ENCODE results near the gene SLC27A5. TPM values are rescaled to one million over a fixed set of nuclear protein-coding genes. Genes with fewer than 3 reads are reported as not detected.
"Not testable (repeated sequence)": the region's sequence is repeated elsewhere in the genome, so short reads cannot be mapped to it uniquely, and the experiment has no call there.

Gene SLC27A5
- total RNA-seq, 1 experiment from 2014 or later, result 0.55 TPM

GRCh38 chr19:58469241-58470013, 42.4 kb downstream of the SLC27A5 start:
- H3K4me3 ChIP-seq, result no peak overlapping the region
- H3K4me1 ChIP-seq (replicated peaks), result peaks cover 18% of the 10 kb centered on the region
- peaks cover 45% of the 10 kb centered on the region for H3K36me3 ChIP-seq
- no peak for DNase-seq (ENCODE audit: low read depth in 1 of 2, low spot score in 2 of 2)
- no peaks in the 10 kb centered on the region for H3K27me3 ChIP-seq (replicated peaks)
- no peak overlapping the region for H3K27ac ChIP-seq
- no peaks in the 10 kb centered on the region for H3K9me3 ChIP-seq (replicated peaks)

DNA sequence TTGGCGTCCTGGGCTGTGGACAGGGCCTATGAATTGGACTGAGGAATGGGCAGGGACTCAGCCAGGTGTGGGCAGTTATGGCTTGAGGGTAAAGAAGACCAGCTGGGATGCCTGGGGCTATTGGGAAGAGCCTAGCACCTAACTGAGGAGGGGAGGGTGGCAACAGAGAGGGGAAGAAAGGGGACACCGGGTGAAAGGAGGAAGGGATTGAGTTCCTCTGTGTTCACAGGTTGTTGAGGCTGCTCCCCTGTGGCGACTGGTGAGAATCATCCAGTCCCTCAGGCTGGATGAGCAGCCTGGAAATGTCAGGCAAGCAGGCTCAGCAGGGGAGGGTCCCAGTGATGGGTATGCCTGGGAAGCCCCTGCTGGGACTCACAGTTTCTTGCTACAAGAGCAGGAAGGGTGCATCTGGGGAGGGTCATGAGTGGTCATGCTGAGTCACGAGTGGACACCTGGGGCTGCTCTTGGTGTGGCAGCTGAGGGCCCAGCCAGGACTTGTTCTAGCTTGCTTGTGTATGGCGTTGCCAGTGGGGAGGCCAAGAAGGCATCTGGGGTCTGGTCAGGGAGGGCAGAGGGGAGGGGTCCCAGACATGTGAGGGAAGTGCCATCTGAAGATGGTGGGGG, 43.5 kb downstream of the SLC27A5 start:
- H3K4me1 ChIP-seq (replicated peaks), result peaks cover 12% of the 10 kb centered on the region
- no peak for DNase-seq (ENCODE audit: low read depth in 1 of 2, low spot score in 2 of 2)
- H3K4me3 ChIP-seq, result 0 out of 2 replicates have a peak overlapping the region, but pooled peaks have one; percentile 8

GRCh38 chr19:58466760-58467589, 44.8 kb downstream of the SLC27A5 start, which contains the start of gene ZNF324:
TSS of gene ZNF324 (plus strand) at chr19:58467080. CDS start at chr19:58469186, 2,106 bp downstream.
- no peaks in the 10 kb centered on the region for H3K9me3 ChIP-seq (replicated peaks)
- DNase-seq (ENCODE audit: low read depth in 1 of 2, low spot score in 2 of 2), result peak; percentile 92 to 97
- no peaks in the 10 kb centered on the region for H3K27me3 ChIP-seq (replicated peaks)
- H3K4me1 ChIP-seq (replicated peaks), result peaks cover 12% of the 10 kb centered on the region
- H3K27ac ChIP-seq, result peak within 1 kb of the TSS; percentile 38
- peak within 1 kb of the TSS; percentile 70 for H3K4me3 ChIP-seq
- peaks cover 26% of the 10 kb centered on the region for H3K36me3 ChIP-seq

More for the DNA sequence above, 43.5 kb downstream of the SLC27A5 start:
- H3K27ac ChIP-seq, result no peak overlapping the region
- no peaks in the 10 kb centered on the region for H3K9me3 ChIP-seq (replicated peaks)
- peaks cover 37% of the 10 kb centered on the region for H3K36me3 ChIP-seq
- H3K27me3 ChIP-seq (replicated peaks), result no peaks in the 10 kb centered on the region

DNA sequence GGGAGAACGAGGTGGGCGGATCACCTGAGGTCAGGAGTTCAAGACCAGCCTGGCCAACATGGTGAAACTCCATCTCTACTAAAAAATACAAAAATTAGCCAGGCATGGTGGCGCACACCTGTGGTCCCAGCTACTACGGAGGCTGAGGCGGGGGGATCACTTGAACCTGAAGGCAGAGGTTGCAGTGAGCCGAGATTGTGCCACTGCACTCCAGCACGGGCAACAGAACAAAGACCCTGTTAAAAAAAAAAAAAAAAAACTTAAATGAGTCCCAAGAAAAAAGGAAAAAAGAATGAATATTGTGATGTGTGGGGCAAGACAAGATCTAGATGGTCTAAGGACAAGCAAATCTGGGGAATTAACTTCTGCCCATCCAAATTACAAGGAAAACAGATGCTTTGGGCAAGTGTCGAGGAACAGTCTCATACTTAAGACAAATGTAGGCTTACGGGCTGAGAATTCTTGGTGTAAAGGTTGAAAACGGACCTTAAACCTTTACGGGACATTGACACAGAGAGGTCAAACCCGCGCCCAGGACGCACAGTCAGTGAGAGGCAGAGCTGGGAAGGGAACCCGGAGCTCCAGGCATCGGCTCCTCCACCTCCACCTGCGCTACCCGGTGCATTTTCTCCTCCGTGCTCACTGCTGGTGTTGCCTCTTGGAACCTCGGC, 45.6 kb downstream of the SLC27A5 start:
- no peak overlapping the region for H3K27ac ChIP-seq
- H3K27me3 ChIP-seq (replicated peaks), result no peaks in the 10 kb centered on the region
- H3K36me3 ChIP-seq, result peaks cover 22% of the 10 kb centered on the region
- H3K9me3 ChIP-seq (replicated peaks), result no peaks in the 10 kb centered on the region
- peaks cover 12% of the 10 kb centered on the region for H3K4me1 ChIP-seq (replicated peaks)
- DNase-seq (ENCODE audit: low read depth in 1 of 2, low spot score in 2 of 2), result no peak
- H3K4me3 ChIP-seq, result peak overlapping the region; percentile 70

DNA sequence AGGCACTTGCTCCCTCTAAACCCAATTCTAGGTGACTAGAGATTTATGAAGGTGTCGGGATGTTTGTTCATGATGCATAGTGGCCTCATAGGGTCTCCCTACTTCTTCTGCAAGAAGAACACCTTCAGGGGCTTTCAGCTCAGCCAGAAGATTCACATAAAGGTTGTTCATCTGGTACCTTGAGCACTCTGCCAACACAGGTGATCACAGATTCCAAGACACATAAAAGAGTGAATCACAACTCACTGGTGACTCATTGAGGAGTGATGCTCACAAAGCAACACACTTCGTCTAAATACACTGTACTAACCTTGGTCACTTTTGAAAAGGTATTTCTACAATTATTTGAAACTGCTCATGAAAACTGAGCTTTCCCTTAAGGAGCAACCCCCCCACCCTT, 51.8 kb downstream of the SLC27A5 start:
- DNase-seq (ENCODE audit: low read depth in 1 of 2, low spot score in 2 of 2), result no peak
- no peak overlapping the region for H3K4me3 ChIP-seq
- no peaks in the 10 kb centered on the region for H3K9me3 ChIP-seq (replicated peaks)
- H3K36me3 ChIP-seq, result peaks cover 7% of the 10 kb centered on the region; the same call in 1 of the 2 replicates
- no peaks in the 10 kb centered on the region for H3K4me1 ChIP-seq (replicated peaks)
- H3K27me3 ChIP-seq (replicated peaks), result no peaks in the 10 kb centered on the region
- H3K27ac ChIP-seq, result no peak overlapping the region

GRCh38 chr19:58456111-58456510, 55.7 kb downstream of the SLC27A5 start:
- no peak overlapping the region for H3K4me3 ChIP-seq
- H3K36me3 ChIP-seq, result peaks cover 11% of the 10 kb centered on the region; the same call in 1 of the 2 replicates
- H3K9me3 ChIP-seq (replicated peaks), result no peaks in the 10 kb centered on the region
- no peak for DNase-seq (ENCODE audit: low read depth in 1 of 2, low spot score in 2 of 2)
- H3K27ac ChIP-seq, result no peak overlapping the region
- H3K27me3 ChIP-seq (replicated peaks), result no peaks in the 10 kb centered on the region
- H3K4me1 ChIP-seq (replicated peaks), result peaks cover 2% of the 10 kb centered on the region

DNA sequence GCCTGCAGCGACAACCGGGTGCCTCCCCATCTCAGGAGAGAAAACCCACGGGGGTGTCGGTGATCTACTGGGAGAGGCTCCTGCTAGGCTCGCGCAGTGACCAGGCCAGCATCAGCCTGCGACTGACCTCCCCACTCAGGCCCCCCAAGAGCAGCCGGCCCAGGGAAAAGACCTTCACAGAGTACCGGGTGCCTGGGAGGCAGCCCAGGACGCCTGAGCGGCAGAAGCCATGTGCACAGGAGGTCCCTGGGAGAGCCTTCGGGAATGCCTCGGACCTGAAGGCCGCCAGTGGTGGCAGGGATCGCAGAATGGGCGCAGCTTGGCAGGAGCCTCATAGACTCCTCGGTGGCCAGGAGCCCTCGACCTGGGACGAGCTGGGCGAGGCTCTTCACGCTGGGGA, 56.5 kb downstream of the SLC27A5 start:
- H3K9me3 ChIP-seq (replicated peaks), result peaks cover 5% of the 10 kb centered on the region; the same call in 1 of the 2 replicates
- DNase-seq (ENCODE audit: low read depth in 1 of 2, low spot score in 2 of 2), result no peak
- H3K27ac ChIP-seq, result no peak overlapping the region
- H3K4me1 ChIP-seq (replicated peaks), result peaks cover 7% of the 10 kb centered on the region
- no peak overlapping the region for H3K4me3 ChIP-seq
- peaks cover 11% of the 10 kb centered on the region; the same call in 1 of the 2 replicates for H3K36me3 ChIP-seq
- H3K27me3 ChIP-seq (replicated peaks), result no peaks in the 10 kb centered on the region

DNA sequence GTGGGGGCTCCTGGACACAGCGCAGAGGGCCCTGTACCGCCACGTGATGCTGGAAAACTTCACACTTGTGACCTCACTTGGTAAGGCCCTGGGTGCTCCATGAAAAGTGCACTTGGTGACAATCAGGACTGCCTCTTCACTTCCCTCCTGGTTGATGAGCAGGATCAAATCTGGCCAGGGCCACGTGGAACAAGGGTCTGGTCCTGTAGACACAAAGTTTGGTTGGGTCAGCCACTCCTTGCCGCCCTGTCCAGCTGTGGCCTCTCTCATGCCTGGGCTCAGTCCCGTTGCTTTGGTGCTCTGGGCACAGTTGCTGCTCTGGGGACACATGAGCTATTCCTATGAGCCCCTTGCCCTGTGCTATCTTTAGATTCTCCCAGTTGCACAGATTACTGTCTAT, 58.0 kb downstream of the SLC27A5 start:
- no peak overlapping the region for H3K27ac ChIP-seq
- peaks cover 11% of the 10 kb centered on the region; the same call in 1 of the 2 replicates for H3K36me3 ChIP-seq
- DNase-seq (ENCODE audit: low read depth in 1 of 2, low spot score in 2 of 2), result no peak
- no peaks in the 10 kb centered on the region for H3K27me3 ChIP-seq (replicated peaks)
- no peak overlapping the region for H3K4me3 ChIP-seq
- peaks cover 16% of the 10 kb centered on the region for H3K9me3 ChIP-seq (replicated peaks)
- H3K4me1 ChIP-seq (replicated peaks), result peaks cover 7% of the 10 kb centered on the region

DNA sequence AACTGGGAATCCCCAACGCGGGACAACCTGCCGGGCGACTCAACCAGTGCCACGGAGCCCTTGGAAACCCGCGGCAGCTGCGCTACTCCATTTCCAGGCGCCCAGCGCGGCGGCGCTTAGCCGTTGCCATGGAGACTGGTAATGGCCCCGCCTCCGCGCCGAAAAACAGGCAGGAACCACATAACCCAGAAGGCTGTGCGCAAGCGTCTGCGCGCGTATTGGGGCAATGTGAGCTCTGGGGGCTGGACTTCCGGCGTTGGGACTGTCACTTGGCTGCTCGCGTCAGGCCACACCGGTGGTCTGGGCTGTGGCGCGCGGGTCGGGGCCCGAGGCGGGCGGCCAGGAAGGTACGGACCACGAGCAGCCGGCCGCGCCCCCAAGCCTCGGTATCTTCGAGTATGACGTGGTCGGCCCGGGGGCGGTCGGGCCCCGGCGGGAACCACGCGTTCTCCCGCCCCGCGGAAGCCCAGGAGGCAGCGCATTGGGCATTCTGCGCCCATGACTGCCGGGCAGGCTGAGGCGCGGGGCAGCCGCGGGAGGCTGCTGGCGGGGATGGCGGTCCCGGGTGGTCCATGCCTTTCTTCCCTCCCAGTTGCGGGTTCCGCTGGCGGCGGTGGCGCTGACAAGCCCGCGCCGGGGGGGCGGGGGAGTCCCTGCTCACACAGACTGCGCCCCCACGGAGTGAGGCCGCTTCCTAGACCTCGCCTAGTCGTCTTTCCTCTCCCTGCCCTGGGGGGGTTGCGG, 60.3 kb downstream of the SLC27A5 start, which contains the start of gene ZNF324B:
Gene ZNF324B (plus strand): TSS at position 265 of the 744 bp plus-strand sequence. CDS start 2,080 bp downstream, outside the sequence.
- H3K9me3 ChIP-seq (replicated peaks), result peaks cover 24% of the 10 kb centered on the region
- peak; percentile 91 to 97 for DNase-seq (ENCODE audit: low read depth in 1 of 2, low spot score in 2 of 2)
- H3K27ac ChIP-seq, result peak within 1 kb of the TSS; percentile 65
- peaks cover 8% of the 10 kb centered on the region; the same call in 1 of the 2 replicates for H3K36me3 ChIP-seq
- H3K4me3 ChIP-seq, result peak within 1 kb of the TSS; percentile 74
- peaks cover 7% of the 10 kb centered on the region for H3K4me1 ChIP-seq (replicated peaks)
- no peaks in the 10 kb centered on the region for H3K27me3 ChIP-seq (replicated peaks)

DNA sequence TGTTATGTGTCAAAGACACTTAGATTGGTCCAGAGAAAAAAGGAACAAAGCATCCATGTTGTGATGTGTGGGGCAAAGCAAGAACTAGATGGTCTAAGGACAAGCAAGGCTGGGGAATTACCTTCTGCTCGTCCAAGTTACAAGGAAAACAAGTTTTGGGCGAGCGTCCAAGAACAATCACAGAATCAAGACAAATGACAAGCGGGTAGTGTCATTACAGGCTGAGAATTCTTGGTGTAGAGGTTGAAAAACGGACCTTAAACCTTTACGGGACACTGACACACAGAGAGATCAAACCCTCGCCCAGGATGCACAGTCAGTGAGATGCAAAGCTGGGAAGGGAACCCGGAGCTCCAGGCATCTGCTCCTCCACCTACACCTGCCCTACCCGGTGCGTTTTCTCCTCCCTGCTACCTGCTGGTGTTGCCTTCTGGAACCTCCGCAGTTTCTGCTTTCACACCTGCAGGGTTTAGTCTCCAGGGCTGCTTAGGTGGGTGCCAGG, 60.9 kb downstream of the SLC27A5 start:
- H3K27me3 ChIP-seq (replicated peaks), result no peaks in the 10 kb centered on the region
- peak in 1 of 2 experiments; percentile 9 for DNase-seq (ENCODE audit: low read depth in 1 of 2, low spot score in 2 of 2)

DNA sequence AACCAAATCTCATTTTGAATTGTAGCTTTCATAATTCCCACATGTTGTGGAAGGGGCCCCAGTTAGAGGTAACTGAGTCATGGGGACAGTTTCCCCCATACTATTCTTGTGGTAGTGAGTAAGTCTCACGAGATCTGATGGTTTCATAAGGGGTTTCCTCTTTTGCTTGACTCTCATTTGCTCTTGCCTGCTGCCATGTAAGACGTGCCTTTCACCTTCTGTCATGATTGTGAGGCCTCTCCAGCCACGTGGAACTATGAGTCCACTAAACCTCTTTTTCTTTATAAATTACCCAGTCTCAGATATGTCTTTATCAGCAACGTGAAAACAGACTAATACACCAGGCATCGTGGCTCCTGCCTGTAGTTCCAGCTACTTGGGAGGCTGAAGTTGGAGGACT, 61.8 kb downstream of the SLC27A5 start:
- not testable (repeated sequence) for H3K4me1 ChIP-seq (replicated peaks); H3K27me3 ChIP-seq (replicated peaks); H3K27ac ChIP-seq; H3K36me3 ChIP-seq; DNase-seq (ENCODE audit: low read depth in 1 of 2, low spot score in 2 of 2); H3K4me3 ChIP-seq
- H3K9me3 ChIP-seq (replicated peaks), result peaks cover 24% of the 10 kb centered on the region

More for the DNA sequence above, 60.9 kb downstream of the SLC27A5 start:
- no peak overlapping the region for H3K27ac ChIP-seq
- H3K4me1 ChIP-seq (replicated peaks), result peaks cover 7% of the 10 kb centered on the region
- peaks cover 24% of the 10 kb centered on the region for H3K9me3 ChIP-seq (replicated peaks)
- H3K36me3 ChIP-seq, result peaks cover 4% of the 10 kb centered on the region; the same call in 1 of the 2 replicates
- H3K4me3 ChIP-seq, result peak overlapping the region; percentile 74

- not testable (repeated sequence) for H3K4me3 ChIP-seq; H3K4me1 ChIP-seq (replicated peaks); DNase-seq (ENCODE audit: low read depth in 1 of 2, low spot score in 2 of 2); H3K27me3 ChIP-seq (replicated peaks); H3K27ac ChIP-seq; H3K36me3 ChIP-seq
- peaks cover 24% of the 10 kb centered on the region for H3K9me3 ChIP-seq (replicated peaks)
Measured at GRCh38 chr19:58448860-58449259, 62.9 kb downstream of the SLC27A5 start.

Measured in SJSA1 (cell line).